ENCODE data around the gene ACAD10.
"Not testable (repeated sequence)": the region's sequence is repeated elsewhere in the genome, so short reads cannot be mapped to it uniquely, and the experiment has no call there.

The ACAD10 gene

GRCh38 chr12:111664961-111665865, 20.6 kb upstream of the ACAD10 start:
- TF ChIP-seq, protein P1, sequence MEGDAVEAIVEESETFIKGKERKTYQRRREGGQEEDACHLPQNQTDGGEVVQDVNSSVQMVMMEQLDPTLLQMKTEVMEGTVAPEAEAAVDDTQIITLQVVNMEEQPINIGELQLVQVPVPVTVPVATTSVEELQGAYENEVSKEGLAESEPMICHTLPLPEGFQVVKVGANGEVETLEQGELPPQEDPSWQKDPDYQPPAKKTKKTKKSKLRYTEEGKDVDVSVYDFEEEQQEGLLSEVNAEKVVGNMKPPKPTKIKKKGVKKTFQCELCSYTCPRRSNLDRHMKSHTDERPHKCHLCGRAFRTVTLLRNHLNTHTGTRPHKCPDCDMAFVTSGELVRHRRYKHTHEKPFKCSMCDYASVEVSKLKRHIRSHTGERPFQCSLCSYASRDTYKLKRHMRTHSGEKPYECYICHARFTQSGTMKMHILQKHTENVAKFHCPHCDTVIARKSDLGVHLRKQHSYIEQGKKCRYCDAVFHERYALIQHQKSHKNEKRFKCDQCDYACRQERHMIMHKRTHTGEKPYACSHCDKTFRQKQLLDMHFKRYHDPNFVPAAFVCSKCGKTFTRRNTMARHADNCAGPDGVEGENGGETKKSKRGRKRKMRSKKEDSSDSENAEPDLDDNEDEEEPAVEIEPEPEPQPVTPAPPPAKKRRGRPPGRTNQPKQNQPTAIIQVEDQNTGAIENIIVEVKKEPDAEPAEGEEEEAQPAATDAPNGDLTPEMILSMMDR (conservative IDR thresholded peaks at IDR 0.05; ENCODE audit: low read depth, low read length), result no peak
- no peak for DNase-seq (ENCODE audit: low read depth)
- H3K4me3 ChIP-seq (ENCODE audit: low read length), result no peak overlapping the region

DNA sequence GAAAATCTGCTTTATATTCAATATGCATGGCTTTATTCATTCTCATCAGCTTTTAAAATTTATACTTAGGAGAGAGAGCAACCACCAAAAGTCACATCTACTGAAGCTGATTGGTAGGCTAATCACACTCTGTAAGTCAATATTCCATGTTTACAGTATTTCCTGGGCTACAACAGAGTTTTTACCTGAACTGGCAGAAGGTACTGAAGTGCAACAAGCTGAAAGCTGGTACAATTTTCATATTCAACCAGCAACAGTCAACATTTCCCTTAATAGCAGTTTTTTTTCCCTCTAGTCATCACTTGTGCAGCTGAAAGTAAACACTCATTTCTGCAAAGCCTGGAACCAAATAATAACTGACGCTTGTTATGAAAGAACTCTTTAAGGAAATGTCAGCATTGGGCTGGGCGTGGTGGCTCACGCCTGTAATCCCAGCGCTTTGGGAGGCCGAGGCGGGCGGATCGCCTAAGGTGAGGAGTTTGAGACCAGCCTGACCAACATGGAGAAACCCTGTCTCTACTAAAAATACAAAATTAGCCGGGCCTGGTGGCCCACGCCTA, 13.0 kb upstream of the ACAD10 start:
- H3K4me3 ChIP-seq (ENCODE audit: low read length), result no peak overlapping the region
- no peak for DNase-seq (ENCODE audit: low read depth)
- TF ChIP-seq, protein P1 (conservative IDR thresholded peaks at IDR 0.05; ENCODE audit: low read depth, low read length), result no peak

GRCh38 chr12:111673503-111673902, 12.3 kb upstream of the ACAD10 start:
- DNase-seq (ENCODE audit: low read depth), result no peak
- no peak overlapping the region for H3K4me3 ChIP-seq (ENCODE audit: low read length)
- TF ChIP-seq, protein P1 (conservative IDR thresholded peaks at IDR 0.05; ENCODE audit: low read depth, low read length), result peak; percentile 67

- TF ChIP-seq, protein P1 (conservative IDR thresholded peaks at IDR 0.05; ENCODE audit: low read depth, low read length), result no peak
- DNase-seq (ENCODE audit: low read depth), result no peak
- no peak overlapping the region for H3K4me3 ChIP-seq (ENCODE audit: low read length)
Measured at GRCh38 chr12:111677186-111677585, 8.7 kb upstream of the ACAD10 start.

GRCh38 chr12:111684485-111685198, 1.2 kb upstream of the ACAD10 start:
- H3K4me3 ChIP-seq (ENCODE audit: low read length), result peak overlapping the region; percentile 97
- DNase-seq (ENCODE audit: low read depth), result not testable (repeated sequence)

GRCh38 chr12:111685322-111685810, 487 bp upstream of the ACAD10 start:
- TF ChIP-seq, protein P1 (conservative IDR thresholded peaks at IDR 0.05; ENCODE audit: low read depth, low read length), result no peak
- no peak for DNase-seq (ENCODE audit: low read depth)
- H3K4me3 ChIP-seq (ENCODE audit: low read length), result peak overlapping the region; percentile 97

GRCh38 chr12:111686574-111687105, 787 bp downstream of the ACAD10 start:
- TF ChIP-seq, protein P1 (conservative IDR thresholded peaks at IDR 0.05; ENCODE audit: low read depth, low read length), result no peak

More at GRCh38 chr12:111686574-111687105, 787 bp downstream of the ACAD10 start:
- peak overlapping the region; percentile 97 for H3K4me3 ChIP-seq (ENCODE audit: low read length)
- no peak for DNase-seq (ENCODE audit: low read depth)

All from retinal pigment epithelial cell (primary cell).